Measurements from ENCODE around the gene CCNJL.

The CCNJL gene

GRCh38 chr5:160293386-160293785, 19.0 kb downstream of the CCNJL start:
- no peak for DNase-seq (ENCODE audit: low read depth in 3 of 3, low spot score in 1 of 3)

GRCh38 chr5:160291467-160291866, 20.9 kb downstream of the CCNJL start:
- DNase-seq (ENCODE audit: low read depth in 3 of 3, low spot score in 1 of 3), result no peak

DNA sequence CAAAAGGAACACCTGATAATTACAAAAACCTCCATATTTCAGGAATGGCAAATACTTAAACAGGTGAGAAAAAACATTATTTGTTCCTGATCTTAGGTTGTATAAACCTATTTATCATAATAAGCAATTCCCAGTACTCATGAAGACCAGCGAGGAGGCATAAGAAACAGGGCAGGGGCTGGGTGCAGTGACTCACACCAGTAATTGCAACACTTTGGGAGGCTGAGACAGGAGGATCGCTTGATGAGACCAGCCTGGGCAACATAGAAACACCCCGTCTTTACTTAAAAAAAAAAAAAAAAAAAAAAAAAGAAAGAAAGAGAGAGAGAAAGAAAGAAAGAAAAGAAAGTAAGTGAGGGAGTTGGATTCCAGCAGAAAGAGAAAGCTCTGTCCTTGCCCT, 21.6 kb downstream of the CCNJL start:
- DNase-seq (ENCODE audit: low read depth in 3 of 3, low spot score in 1 of 3), result no peak

GRCh38 chr5:160289721-160290120, 22.6 kb downstream of the CCNJL start:
- DNase-seq (ENCODE audit: low read depth in 3 of 3, low spot score in 1 of 3), result no peak

- no peak for DNase-seq (ENCODE audit: low read depth in 3 of 3, low spot score in 1 of 3)
Observed at GRCh38 chr5:160289356-160289651, 23.1 kb downstream of the CCNJL start.

DNA sequence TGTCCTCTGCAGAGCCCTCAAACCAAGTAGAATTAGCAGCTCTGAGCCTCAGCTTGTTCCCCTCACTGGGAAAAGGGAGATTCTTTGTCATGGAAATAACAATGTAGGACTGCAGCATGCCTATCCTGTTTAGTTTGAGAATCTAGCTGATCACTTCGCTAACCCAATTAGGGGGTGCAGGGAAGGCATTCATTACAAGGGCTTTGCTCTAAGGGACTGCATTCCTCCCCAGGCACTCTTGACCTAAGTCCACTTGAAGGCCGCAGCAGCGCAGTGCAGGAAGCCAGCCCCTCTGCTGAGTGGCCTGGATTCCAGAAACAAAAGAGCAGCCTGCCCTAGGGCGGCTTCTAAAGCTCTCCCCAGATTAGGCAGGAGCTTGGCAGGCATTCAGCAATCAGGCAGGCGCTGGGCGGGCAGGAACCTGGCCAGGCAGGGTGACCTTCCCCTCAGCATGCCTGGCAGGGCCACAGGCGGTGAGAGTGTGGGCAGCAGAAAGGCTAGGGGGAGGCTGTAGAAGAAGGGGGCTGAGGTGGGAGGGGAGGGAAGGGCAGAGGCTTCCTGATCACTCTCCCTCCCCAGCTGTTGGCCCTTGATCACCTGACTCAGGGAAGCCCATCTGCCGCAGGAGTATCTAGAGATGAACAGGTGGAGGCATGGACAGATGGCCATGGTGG, 24.8 kb downstream of the CCNJL start:
- no peak for DNase-seq (ENCODE audit: low read depth in 3 of 3, low spot score in 1 of 3)

GRCh38 chr5:160286947-160287346, 25.4 kb downstream of the CCNJL start:
- DNase-seq (ENCODE audit: low read depth in 3 of 3, low spot score in 1 of 3), result no peak

GRCh38 chr5:160285316-160285715, 27.0 kb downstream of the CCNJL start:
- DNase-seq (ENCODE audit: low read depth in 3 of 3, low spot score in 1 of 3), result no peak

GRCh38 chr5:160284291-160284873, 28.0 kb downstream of the CCNJL start:
- no peak for DNase-seq (ENCODE audit: low read depth in 3 of 3, low spot score in 1 of 3)

GRCh38 chr5:160281275-160281674, 31.1 kb downstream of the CCNJL start:
- no peak for DNase-seq (ENCODE audit: low read depth in 3 of 3, low spot score in 1 of 3)

GRCh38 chr5:160280384-160281095, 31.8 kb downstream of the CCNJL start:
- DNase-seq (ENCODE audit: low read depth in 3 of 3, low spot score in 1 of 3), result no peak

DNA sequence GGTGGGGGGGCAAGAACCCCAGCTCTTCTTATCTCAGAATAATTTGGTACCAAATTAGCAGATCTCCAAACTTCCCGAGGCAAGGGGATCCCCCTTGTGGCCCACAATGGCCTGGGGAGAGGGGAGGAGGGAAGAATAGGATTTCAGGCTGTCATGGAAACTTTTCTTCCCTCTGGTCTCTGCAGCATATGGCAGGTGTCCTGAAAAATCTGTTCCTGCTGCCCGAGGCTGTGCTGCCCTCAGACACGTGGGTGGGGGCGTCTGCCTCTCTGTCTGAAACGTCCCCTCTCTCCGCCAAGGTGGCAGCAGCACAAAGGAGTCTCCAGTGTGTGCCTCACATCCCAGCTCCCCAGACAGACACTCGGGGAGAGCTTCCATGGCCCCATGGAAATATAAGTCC, 34.0 kb downstream of the CCNJL start:
- no peak for DNase-seq (ENCODE audit: low read depth in 3 of 3, low spot score in 1 of 3)

- no peak for DNase-seq (ENCODE audit: low read depth in 3 of 3, low spot score in 1 of 3)
Observed at GRCh38 chr5:160274483-160274931, 37.9 kb downstream of the CCNJL start.

DNA sequence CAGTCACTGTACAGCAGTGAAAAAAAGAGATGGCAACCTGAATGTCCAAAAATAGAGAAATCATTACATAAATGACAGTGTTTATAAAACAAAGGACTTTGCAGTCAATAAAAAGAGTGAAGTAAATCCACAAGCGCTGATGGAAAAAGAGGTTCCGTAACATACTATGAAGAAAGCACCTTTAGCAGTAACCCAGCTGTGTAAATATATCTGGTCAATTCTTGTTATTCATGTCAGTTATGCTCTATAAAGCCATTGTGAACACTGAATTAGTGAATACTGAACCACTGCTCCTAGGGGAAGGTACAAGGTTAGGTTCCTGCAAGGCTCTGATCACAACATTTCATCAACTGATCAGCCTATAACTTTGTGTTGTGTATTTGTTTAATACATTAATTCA, 39.5 kb downstream of the CCNJL start:
- DNase-seq (ENCODE audit: low read depth in 3 of 3, low spot score in 1 of 3), result no peak

DNA sequence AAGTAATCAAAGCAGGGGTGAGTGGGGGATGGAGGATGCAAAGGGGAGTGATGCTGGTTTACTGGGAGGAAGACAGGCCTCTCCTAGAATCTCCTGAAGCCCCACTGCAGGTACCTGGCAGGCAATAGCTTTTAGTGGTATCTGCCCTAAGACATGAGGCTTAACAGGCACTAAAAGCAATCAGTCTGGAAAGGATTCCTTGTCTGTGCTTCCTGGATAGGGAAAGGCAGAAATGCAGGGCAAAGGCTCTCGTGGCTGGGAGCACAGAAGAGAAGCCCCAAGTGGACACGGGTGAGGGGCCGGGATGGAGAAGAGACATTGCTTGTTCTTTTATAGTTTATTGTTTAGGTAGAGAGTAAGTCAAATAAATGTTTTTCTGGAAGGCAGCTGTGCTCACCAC, 40.1 kb downstream of the CCNJL start:
- DNase-seq (ENCODE audit: low read depth in 3 of 3, low spot score in 1 of 3), result no peak

DNA sequence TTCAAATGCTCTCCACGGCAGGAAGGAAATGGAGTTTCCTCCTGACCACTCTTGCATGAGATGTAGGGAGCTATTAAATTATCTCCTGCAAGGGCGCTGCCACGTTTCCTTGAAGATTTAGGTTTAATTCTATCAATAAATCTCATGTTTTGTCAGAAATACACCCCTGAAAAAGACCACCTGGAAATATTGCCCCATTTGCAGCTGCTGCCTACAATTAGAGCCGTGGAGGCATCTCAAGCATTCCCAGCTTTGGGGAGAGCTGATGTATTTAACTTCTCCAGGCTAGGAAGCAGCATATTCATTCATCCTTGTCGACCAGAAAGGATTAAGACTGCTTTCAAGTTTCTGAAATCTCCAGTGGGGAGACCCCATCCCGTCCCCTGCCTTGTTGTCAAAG, 40.5 kb downstream of the CCNJL start:
- no peak for DNase-seq (ENCODE audit: low read depth in 3 of 3, low spot score in 1 of 3)

- no peak for DNase-seq (ENCODE audit: low read depth in 3 of 3, low spot score in 1 of 3)
Observed at GRCh38 chr5:160271396-160271795, 41.0 kb downstream of the CCNJL start.

DNA sequence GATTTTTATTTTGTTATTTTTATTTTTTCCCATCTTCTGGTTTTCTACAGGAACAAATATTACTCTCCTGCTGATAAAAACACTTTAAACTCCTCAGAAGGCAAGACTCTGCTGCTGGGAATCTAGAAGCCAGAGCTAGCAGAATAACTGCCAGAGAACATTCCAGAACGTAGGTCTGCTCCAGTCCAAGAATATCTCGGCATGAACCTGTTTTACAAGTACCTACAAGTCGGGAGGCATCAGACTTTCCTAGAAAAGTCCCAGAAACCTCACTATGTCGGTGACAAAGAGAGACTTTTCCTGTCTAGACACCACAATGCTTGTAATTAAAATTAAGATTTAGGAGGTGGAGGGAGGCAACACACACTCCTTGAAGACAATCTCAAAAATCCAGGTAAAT, 41.7 kb downstream of the CCNJL start:
- DNase-seq (ENCODE audit: low read depth in 3 of 3, low spot score in 1 of 3), result no peak

DNA sequence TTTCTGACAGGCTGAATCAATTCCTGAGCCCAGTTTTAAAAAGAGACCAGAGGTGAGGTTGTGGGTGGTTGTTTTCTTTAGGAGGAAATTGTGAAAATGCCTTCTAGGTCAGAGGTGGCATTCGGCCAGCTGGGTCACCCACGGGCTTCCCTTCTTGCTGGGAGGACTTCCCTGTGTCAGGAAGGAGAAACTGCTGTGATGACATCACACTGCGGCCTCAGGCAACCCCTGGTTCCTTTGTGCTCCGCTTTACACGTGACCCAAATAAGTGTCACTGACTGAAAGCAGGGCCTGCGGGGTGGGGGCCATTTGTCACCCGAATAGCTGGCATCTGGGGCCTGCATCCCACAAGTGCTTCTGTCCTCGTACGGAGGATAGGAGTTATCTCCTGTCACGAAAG, 43.3 kb downstream of the CCNJL start:
- no peak for DNase-seq (ENCODE audit: low read depth in 3 of 3, low spot score in 1 of 3)

GRCh38 chr5:160268121-160268520, 44.2 kb downstream of the CCNJL start:
- DNase-seq (ENCODE audit: low read depth in 3 of 3, low spot score in 1 of 3), result no peak

DNA sequence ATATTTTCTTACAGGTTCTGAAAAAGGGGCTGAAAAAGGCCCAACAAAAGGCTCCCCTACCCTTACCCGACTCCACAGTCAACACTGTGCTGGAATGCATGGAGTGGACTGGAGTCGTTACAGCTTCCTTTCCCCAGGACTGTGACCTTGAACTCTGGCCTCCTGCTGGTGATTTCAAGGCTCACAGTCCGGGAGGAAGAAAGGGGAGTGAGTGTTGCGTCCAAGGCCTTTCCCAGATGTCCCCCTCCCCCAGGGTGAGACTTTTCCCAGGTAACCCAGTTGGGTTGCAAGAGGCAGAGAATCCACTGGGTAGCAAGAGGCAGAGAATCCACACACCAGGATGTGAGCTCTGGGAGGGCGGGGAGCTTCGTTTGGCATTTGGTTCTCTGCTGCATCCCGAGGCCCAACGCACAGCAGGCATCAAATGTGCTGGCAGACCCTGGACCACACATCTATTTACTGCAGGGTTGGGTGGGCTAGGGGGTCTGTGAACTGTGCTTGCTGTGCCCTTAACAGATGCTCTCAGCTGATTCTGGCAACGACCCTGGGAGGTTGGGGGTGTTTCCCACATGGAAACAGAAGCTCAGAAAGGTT, 45.5 kb downstream of the CCNJL start:
- DNase-seq (ENCODE audit: low read depth in 3 of 3, low spot score in 1 of 3), result no peak

GRCh38 chr5:160266044-160266443, 46.3 kb downstream of the CCNJL start:
- no peak for DNase-seq (ENCODE audit: low read depth in 3 of 3, low spot score in 1 of 3)

All from stimulated activated CD4-positive, alpha-beta T cell treated with anti-CD3 and anti-CD28 coated beads, TNF-alpha, amount 100 ng/mL, for 1 hour (primary cell).